ENCODE data around the gene PTRH1.
"Not testable (repeated sequence)": the region's sequence is repeated elsewhere in the genome, so short reads cannot be mapped to it uniquely, and the experiment has no call there.

Gene PTRH1

DNA sequence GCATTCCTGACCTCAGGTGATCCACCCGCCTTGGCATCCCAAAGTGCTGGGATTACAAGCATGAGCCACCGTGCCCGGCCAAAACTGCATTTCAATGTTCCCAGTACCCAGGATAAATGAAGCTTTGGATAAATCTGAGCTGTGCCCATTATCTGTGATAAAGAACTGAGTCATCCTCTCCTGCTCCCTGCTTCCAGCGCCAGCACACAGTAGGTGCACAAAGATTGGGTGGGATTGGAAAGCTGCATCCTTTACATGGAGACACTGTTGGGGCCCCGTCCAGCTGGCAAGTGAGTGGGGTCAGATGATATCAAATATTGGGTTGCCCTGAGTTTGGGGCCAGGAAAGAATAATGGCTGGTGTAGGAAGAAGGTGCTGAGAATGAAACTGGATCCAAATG lies 45.6 kb upstream of the PTRH1 start:
- no peak overlapping the region for H3K9ac ChIP-seq
- no peak for TF ChIP-seq CTCF (conservative IDR thresholded peaks at IDR 0.05; ENCODE audit: low read depth, low read length)
- no peak overlapping the region for H3K4me3 ChIP-seq (IDR thresholded peaks at IDR 0.05; ENCODE audit: insufficient read depth, low read depth, low read length)
- H3K36me3 ChIP-seq (ENCODE audit: insufficient read depth), result no peaks in the 10 kb centered on the region
- no peaks in the 10 kb centered on the region for H4K20me1 ChIP-seq (ENCODE audit: insufficient read depth)
- no peak overlapping the region for H3K27ac ChIP-seq
- H3K79me2 ChIP-seq (ENCODE audit: insufficient read depth, low read depth), result no peaks in the 10 kb centered on the region
- no peak overlapping the region for H3K4me2 ChIP-seq
- H2AFZ ChIP-seq (ENCODE audit: low read depth), result no peak overlapping the region
- H3K27me3 ChIP-seq (ENCODE audit: insufficient read depth, low read depth), result no peaks in the 10 kb centered on the region
- H3K4me1 ChIP-seq (ENCODE audit: low read depth, poor library complexity, severe bottlenecking), result no peaks in the 10 kb centered on the region

- Histone ChIP-seq H3K9ac (no peak overlapping the region), H3K79me2 (ENCODE audit: insufficient read depth, low read depth) (no peaks in the 10 kb centered on the region), H3K36me3 (ENCODE audit: insufficient read depth) (no peaks in the 10 kb centered on the region), H4K20me1 (ENCODE audit: insufficient read depth) (no peaks in the 10 kb centered on the region), H2AFZ (ENCODE audit: low read depth) (no peak overlapping the region), H3K4me2 (no peak overlapping the region), H3K4me1 (ENCODE audit: low read depth, poor library complexity, severe bottlenecking) (no peaks in the 10 kb centered on the region), H3K27ac (no peak overlapping the region), H3K27me3 (ENCODE audit: insufficient read depth, low read depth) (no peaks in the 10 kb centered on the region), H3K4me3 (IDR thresholded peaks at IDR 0.05; ENCODE audit: insufficient read depth, low read depth, low read length) (no peak overlapping the region)
- no peak for TF ChIP-seq CTCF (conservative IDR thresholded peaks at IDR 0.05; ENCODE audit: low read depth, low read length)
Observed at GRCh38 chr9:127758843-127759242, 43.4 kb upstream of the PTRH1 start.

DNA sequence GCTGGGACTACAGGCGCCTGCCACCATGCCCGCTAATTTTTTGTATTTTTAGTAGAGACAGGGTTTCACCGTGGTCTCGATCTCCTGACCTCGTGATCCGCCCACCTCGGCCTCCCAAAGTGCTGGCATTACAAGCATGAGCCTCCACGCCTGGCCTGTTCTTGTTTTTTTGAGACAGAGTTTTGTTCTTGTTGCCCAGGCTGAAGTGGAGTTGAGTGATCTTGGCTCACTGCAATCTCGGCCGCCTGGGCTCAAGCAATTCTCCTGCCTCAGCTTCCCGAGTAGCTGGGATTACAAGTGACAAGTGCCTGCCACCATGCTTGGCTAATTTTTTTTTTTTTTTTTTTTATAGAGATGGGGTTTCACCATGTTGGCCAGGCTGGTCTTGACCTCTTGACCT lies 41.3 kb upstream of the PTRH1 start:
- H3K27ac ChIP-seq; H3K4me1 ChIP-seq (ENCODE audit: low read depth, poor library complexity, severe bottlenecking); H3K4me2 ChIP-seq; H3K36me3 ChIP-seq (ENCODE audit: insufficient read depth); H2AFZ ChIP-seq (ENCODE audit: low read depth); H3K9ac ChIP-seq; H4K20me1 ChIP-seq (ENCODE audit: insufficient read depth); H3K4me3 ChIP-seq (IDR thresholded peaks at IDR 0.05; ENCODE audit: insufficient read depth, low read depth, low read length); H3K79me2 ChIP-seq (ENCODE audit: insufficient read depth, low read depth); H3K27me3 ChIP-seq (ENCODE audit: insufficient read depth, low read depth): not testable (repeated sequence)

GRCh38 chr9:127756233-127756632 lies 40.8 kb upstream of the PTRH1 start:
- H3K79me2 ChIP-seq (ENCODE audit: insufficient read depth, low read depth), result no peaks in the 10 kb centered on the region
- H3K27me3 ChIP-seq (ENCODE audit: insufficient read depth, low read depth), result no peaks in the 10 kb centered on the region
- no peak for TF ChIP-seq CTCF (conservative IDR thresholded peaks at IDR 0.05; ENCODE audit: low read depth, low read length)
- H3K4me3 ChIP-seq (IDR thresholded peaks at IDR 0.05; ENCODE audit: insufficient read depth, low read depth, low read length), result no peak overlapping the region
- no peak overlapping the region for H3K27ac ChIP-seq
- no peaks in the 10 kb centered on the region for H3K4me1 ChIP-seq (ENCODE audit: low read depth, poor library complexity, severe bottlenecking)
- no peak overlapping the region for H3K9ac ChIP-seq
- no peaks in the 10 kb centered on the region for H4K20me1 ChIP-seq (ENCODE audit: insufficient read depth)
- H2AFZ ChIP-seq (ENCODE audit: low read depth), result no peak overlapping the region
- no peak overlapping the region for H3K4me2 ChIP-seq
- H3K36me3 ChIP-seq (ENCODE audit: insufficient read depth), result no peaks in the 10 kb centered on the region

DNA sequence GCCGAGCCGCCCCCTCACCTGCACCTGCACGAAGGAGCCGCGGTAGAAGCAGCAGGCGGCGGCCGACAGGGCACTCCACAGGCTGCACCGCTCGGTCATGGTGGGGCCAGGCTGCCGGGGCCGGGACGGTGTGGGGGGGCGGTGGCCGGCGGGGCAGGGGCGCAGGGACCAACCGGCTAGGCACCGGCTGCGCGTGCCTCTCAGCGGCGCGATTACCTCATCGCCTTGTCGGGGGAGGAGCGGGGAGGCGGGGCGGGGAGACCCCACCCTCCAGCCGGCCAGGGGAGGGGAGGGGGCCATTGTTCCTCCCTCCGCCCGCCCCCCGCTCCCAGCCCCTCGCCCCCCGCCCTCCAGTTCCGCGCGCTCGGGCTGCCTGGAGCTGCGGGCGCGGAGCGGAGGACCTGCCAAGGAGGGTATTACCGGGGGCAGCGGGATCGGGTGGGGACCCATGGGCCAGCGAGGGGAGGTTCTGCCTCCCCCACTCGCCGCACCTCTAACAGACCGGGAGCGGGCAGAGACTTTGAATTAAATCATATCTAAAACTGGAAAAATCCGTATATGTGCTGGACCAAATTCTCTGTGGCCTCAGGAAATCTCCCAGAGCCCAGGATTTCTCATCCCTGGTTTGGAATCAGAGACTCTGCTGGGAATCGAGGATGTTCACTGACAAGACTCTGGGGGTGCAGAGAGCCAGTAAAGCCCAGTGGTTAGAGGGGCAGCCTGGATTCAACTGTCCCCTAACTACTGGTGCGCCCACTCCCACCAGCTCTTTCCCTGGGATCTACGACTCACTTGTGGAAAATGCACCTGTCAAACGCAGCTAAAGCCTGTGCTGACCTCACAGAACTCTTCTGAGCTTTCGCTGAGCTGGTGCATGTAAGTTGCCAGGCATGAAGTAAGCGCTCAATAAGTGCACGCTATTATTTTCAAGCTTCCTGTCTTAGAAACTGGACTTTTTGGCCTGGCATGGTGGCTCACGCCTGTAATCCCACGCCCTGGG lies 39.9 kb upstream of the PTRH1 start:
- Histone ChIP-seq H3K27me3 (ENCODE audit: insufficient read depth, low read depth) (no peaks in the 10 kb centered on the region), H3K9ac (no peak overlapping the region), H3K4me2 (no peak overlapping the region), H3K4me1 (ENCODE audit: low read depth, poor library complexity, severe bottlenecking) (no peaks in the 10 kb centered on the region), H3K27ac (no peak overlapping the region), H4K20me1 (ENCODE audit: insufficient read depth) (no peaks in the 10 kb centered on the region), H3K4me3 (IDR thresholded peaks at IDR 0.05; ENCODE audit: insufficient read depth, low read depth, low read length) (no peak overlapping the region), H3K36me3 (ENCODE audit: insufficient read depth) (no peaks in the 10 kb centered on the region), H3K79me2 (ENCODE audit: insufficient read depth, low read depth) (no peaks in the 10 kb centered on the region), H2AFZ (ENCODE audit: low read depth) (no peak overlapping the region)
- no peak for TF ChIP-seq CTCF (conservative IDR thresholded peaks at IDR 0.05; ENCODE audit: low read depth, low read length)

All from KMS-11 (cell line).